ENCODE results near the gene PDE4D.

DNA sequence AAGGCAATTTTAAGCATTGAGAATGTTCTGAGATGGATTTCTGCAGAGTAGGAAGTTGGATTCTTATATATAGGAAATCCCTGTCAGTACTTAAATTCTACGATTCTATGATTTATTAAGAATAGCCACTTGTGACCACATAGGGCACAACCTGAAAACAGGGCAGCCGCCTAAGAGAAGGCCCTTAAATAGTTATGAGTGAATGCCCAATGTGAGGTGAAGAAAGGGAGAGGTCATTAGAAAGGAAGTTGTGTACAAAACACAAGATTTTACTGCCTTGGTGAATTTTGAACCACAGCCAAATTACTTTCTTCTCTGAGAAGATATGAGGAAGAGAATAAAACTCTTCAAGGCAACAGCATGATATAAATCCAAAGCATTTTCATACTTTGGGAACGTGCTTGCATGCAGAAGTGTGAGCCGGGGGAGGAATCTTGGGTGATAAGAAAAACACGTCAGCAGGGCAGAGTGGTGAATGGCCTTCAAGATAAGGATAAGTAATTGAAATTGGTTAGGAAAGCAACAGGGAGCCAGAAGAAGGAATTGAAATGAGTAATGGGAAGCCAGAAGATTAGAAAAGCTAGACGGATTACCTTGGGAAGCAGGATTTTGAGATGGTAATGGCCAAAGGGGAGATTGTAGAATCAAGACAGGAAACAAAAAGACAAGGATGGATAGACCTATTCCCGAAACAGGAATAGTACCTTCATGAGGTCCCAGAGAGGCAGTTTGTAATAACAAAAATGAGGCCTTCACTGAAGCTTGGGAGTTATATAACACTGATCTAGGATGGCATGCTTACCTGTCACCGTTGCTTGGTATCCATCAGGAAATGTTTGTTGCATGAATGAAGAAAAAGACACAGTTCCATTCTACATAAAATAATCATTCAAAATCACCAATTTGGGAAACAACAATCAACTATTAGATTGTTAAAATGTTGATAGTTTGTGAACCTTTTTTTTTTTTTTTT lies 244.3 kb downstream of the PDE4D start:
- TF ChIP-seq, protein P1, sequence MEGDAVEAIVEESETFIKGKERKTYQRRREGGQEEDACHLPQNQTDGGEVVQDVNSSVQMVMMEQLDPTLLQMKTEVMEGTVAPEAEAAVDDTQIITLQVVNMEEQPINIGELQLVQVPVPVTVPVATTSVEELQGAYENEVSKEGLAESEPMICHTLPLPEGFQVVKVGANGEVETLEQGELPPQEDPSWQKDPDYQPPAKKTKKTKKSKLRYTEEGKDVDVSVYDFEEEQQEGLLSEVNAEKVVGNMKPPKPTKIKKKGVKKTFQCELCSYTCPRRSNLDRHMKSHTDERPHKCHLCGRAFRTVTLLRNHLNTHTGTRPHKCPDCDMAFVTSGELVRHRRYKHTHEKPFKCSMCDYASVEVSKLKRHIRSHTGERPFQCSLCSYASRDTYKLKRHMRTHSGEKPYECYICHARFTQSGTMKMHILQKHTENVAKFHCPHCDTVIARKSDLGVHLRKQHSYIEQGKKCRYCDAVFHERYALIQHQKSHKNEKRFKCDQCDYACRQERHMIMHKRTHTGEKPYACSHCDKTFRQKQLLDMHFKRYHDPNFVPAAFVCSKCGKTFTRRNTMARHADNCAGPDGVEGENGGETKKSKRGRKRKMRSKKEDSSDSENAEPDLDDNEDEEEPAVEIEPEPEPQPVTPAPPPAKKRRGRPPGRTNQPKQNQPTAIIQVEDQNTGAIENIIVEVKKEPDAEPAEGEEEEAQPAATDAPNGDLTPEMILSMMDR (IDR thresholded peaks at IDR 0.05) = no peak
- TF ChIP-seq, protein P2, sequence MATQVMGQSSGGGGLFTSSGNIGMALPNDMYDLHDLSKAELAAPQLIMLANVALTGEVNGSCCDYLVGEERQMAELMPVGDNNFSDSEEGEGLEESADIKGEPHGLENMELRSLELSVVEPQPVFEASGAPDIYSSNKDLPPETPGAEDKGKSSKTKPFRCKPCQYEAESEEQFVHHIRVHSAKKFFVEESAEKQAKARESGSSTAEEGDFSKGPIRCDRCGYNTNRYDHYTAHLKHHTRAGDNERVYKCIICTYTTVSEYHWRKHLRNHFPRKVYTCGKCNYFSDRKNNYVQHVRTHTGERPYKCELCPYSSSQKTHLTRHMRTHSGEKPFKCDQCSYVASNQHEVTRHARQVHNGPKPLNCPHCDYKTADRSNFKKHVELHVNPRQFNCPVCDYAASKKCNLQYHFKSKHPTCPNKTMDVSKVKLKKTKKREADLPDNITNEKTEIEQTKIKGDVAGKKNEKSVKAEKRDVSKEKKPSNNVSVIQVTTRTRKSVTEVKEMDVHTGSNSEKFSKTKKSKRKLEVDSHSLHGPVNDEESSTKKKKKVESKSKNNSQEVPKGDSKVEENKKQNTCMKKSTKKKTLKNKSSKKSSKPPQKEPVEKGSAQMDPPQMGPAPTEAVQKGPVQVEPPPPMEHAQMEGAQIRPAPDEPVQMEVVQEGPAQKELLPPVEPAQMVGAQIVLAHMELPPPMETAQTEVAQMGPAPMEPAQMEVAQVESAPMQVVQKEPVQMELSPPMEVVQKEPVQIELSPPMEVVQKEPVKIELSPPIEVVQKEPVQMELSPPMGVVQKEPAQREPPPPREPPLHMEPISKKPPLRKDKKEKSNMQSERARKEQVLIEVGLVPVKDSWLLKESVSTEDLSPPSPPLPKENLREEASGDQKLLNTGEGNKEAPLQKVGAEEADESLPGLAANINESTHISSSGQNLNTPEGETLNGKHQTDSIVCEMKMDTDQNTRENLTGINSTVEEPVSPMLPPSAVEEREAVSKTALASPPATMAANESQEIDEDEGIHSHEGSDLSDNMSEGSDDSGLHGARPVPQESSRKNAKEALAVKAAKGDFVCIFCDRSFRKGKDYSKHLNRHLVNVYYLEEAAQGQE (IDR thresholded peaks at IDR 0.05; ENCODE audit: insufficient read depth in 1 of 2, low read depth in 2 of 2, low read length in 1 of 2) = no peak
- TF ChIP-seq POLR2AphosphoS5 (IDR thresholded peaks at IDR 0.05; ENCODE audit: low read depth, low read length) = no peak
- no peak for TF ChIP-seq SIN3A (IDR thresholded peaks at IDR 0.05; ENCODE audit: borderline replicate concordance, insufficient read depth, low read depth, low read length)
- TF ChIP-seq TCF7L2 (IDR thresholded peaks at IDR 0.05; ENCODE audit: low read depth, low read length) = no peak
